Gastroesophageal sphincter (tissue), 3 donors: Measurements from ENCODE around the gene TLR1.

ENCODE experiments used
- POLR2A ChIP-seq, 2 donors: fragments of 450-650 bp; IDR thresholded peaks; one replicate each; pipeline ENCODE4 v1.6.1; 2017; ENCODE audit warnings: antibody characterized with exemption in 2 of 2, mild to moderate bottlenecking in 2 of 2, moderate library complexity in 1 of 2
- POLR2AphosphoS5 ChIP-seq: sonication (generic); formaldehyde crosslinking; IDR thresholded peaks from one replicate; pipeline ENCODE4 v1.6.1; 2017; ENCODE audit warnings: antibody characterized with exemption
- TF ChIP-seq, protein P1 (sequence below), 4 experiments: fragments of 200-600 bp in 2 of 4; fragments of 450-650 bp in 2 of 4; sonication (generic) in 1 of 4; IDR thresholded peaks; one replicate each; pipeline ENCODE4 v1.5.1; 2017 to 2019; ENCODE audit warnings: antibody characterized with exemption in 4 of 4, mild to moderate bottlenecking in 2 of 4, moderate library complexity in 2 of 4

DNA sequence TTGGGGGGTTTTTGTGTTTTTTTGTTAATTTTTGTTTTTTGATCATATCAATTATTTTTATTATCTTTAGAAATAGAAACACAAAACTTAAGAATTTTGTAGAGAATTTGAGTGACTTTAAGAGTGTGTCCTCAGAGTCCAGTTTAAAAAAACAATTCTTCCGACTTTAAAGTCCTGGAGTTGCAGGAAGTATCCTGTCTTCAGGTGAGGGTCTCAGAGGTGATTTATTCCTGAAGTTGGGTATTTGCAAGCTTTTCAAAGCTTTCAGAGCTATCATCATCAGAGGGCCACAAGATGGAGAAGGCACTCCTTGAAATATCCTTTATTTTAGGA, 44.8 kb downstream of the TLR1 start:
- TF ChIP-seq, protein P1, sequence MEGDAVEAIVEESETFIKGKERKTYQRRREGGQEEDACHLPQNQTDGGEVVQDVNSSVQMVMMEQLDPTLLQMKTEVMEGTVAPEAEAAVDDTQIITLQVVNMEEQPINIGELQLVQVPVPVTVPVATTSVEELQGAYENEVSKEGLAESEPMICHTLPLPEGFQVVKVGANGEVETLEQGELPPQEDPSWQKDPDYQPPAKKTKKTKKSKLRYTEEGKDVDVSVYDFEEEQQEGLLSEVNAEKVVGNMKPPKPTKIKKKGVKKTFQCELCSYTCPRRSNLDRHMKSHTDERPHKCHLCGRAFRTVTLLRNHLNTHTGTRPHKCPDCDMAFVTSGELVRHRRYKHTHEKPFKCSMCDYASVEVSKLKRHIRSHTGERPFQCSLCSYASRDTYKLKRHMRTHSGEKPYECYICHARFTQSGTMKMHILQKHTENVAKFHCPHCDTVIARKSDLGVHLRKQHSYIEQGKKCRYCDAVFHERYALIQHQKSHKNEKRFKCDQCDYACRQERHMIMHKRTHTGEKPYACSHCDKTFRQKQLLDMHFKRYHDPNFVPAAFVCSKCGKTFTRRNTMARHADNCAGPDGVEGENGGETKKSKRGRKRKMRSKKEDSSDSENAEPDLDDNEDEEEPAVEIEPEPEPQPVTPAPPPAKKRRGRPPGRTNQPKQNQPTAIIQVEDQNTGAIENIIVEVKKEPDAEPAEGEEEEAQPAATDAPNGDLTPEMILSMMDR (IDR thresholded peaks at IDR 0.05), result no peak
- no peak for TF ChIP-seq POLR2A (IDR thresholded peaks at IDR 0.05)
- TF ChIP-seq POLR2AphosphoS5, result no peak
